HG03175 (cell line): ENCODE measurements around the gene SLC37A1.

ENCODE experiments used
- ATAC-seq: cut with Tn5 transposase; IDR thresholded peaks from one replicate; pipeline ENCODE4 v1.9.1; 2021; ENCODE audit warnings: mild to moderate bottlenecking, moderate library complexity; ENCODE audit not compliant: unreplicated experiment

Gene SLC37A1

DNA sequence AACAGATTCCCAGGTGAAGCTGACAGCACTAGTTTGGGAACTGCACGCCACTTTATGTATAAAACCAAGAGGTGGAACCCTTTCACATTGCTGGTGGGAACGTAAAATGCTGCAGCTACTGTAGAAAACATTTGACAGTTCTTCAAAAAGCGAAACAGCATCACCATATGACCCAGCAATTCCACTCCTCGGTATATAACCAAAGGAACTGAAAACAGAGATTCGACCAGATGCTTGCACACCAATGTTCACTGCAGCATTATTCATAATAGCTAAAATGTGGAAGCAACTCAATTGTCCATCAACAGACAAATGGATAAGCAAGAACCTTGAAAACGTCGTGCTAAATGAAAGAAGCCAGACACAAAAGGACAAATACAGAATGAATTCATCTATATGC is 35.1 kb upstream of the SLC37A1 start:
- no peak for ATAC-seq

DNA sequence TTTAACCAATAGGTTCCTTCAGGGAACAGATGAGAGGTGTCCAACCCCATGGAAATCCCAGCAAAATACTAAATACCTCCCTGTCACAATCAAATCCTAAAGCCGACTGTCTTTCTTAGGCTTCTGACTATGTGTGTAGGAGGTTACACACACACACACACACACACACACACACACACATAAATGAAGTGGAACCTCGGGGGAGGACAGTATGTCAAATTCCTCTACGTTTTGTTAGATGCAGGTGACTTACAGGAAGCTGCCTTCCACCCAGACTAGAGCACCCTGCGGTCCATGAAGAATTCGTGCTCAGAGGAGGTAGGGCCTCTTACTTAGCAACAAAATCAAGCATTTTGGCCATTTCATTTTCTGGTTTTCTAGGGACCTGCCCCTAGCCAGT is 34.1 kb upstream of the SLC37A1 start:
- ATAC-seq = no peak

DNA sequence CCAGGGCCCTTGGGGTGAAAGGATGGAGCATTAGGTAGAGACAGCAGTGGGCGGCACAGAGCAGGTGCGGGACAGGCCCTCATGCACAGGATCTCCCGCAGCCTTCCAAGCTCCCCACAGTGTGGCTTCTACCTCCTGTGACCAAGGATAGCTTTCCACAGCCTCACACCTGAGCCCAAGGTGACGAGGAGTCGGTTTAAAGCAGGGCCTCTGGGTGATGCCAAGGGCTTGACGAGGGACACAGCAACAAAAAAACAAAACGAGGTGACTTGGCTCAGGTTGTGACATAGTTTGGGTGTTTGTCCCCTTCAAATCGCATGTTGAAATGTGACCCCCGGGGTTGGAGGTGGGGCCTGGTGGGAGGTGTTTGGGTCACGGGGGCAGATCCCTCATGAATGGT is 32.9 kb upstream of the SLC37A1 start:
- no peak for ATAC-seq

DNA sequence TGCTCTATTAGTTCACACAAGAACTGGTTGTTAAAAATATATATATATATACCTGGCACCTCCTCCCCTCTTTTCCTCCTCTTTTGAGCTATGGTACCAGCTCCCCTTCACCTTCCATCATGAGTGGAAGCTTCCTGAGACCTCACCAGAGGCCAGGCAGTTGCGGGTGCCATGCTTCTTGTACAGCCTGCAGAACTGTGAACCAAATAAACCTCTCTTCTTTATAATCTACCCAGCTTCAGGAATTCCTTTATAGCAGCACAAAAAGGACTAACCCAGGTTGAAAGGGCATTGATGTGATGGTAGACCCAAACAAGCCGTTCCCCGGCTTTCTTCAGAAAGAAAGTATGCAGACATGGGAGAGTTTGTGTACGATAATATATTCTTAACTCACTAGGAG is 32.5 kb upstream of the SLC37A1 start:
- no peak for ATAC-seq

DNA sequence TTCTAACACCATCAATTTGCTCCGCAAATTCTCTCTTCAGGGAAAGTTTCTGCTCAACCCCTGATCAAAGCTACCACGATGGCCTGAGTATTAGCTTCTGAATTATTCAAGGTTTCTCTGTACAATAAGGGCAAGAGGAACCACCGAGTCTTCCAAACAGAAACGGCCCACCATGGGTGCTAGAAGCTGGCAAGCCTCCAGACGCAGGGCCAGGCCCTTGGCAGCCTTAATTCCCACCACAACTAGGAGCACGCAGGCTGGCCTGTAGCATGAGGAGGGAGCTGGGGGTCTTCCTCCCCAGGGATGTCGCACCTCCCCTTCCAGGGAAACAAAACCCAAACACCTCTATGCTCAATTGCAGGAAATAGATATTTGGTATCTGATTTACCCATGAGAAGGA is 28.7 kb upstream of the SLC37A1 start:
- no peak for ATAC-seq

DNA sequence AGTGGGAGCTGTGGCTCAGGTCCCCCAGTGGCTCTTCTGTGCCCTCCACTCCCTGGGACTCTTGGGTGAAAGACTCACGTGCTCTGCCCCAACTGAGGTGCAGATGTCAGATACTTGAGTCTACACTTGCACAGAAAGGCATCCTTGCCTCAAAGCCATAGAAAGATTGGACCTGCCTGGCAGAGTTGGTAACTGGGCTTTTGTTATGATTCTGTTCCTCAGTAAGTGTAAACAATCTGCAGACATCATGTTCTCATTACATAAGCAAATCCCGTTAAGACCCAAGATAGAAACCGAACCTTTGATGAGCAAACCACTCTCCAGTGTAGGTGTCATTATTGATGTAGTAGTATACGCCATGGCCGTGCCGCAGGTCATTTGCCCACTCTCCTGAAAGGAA is 27.6 kb upstream of the SLC37A1 start:
- ATAC-seq = no peak

DNA sequence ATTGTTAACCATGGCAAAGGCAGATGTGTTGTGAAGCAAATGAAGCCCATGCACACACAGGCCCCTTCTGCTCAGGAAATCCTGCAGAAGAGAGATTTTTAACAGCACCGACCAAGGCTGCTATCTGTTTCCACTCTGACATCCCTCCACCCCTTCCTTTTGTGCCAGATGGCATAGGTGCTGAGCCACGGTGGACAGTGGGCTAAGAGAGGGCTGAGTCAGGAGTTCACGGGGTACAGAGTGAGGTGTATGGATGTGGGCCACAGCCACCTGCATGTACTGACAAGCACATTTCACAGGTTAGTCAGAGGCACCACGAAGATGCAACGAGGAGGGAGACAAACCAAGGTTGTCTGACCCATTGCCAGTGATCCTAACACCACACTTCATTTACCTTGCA is 27.1 kb upstream of the SLC37A1 start:
- ATAC-seq = no peak

DNA sequence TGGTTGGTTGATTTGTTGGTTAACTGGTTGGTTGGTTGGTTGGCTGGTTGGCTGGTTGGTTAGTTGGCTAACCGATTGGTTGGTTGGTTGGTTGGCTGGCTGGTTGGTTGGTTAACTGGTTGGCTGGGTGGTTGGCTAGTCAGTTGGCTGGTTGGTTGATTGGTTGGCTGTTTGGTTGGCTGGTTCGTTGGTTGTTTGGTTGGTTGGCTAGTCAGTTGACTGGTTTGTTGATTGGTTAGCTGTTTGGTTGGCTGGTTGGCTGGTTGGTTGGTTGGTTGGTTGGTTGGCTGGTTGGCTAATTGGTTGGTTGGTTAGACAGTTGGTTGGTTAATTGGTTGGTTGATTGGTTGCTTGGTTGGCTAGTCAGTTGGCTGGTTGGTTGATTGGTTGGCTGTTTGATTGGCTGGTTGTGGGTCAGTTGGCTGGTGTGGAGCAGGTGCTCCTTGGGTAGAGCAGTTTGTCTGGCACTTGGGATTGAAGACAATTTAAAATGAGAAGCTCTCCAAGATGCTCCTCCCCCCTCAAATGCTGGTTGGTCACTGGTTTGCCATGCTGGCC is 24.6 kb upstream of the SLC37A1 start:
- no peak for ATAC-seq

DNA sequence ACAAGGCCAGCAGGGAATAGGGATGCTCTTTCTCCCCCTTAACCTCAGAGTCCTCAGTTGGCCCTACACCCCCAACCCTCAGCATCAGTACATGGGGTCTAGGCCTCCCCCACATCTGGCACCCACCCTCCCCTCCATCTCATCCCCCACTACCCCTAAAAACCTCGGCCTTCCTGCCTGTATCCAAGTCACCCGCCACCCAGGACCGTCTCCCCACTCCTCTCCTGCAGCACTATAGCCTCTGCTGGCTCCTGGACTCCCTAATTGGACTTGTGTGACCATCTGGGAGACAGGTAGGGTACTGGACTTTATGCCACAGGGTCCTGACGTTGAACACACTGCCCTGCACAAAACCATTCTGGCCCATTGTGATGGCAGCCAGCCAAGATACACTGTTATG is 23.7 kb upstream of the SLC37A1 start:
- no peak for ATAC-seq

DNA sequence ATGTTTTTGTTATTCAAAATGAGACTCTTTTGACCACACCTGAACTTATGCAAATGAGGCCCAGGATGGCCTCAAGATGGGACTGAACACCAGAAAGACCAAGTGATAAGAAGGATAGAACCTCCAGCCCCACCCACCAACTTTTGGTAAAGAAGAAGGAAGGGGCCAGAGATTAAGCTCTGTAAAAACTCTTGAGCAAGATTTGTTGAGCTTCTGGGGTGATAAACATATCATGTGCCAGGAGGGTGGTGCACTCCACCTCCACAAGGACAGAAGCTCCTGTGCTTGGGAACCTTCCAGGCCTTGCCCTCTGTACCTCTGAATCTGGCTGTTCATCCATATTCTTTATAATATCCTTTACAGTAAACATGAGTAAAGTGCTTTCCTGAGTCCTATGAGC is 22.9 kb upstream of the SLC37A1 start:
- ATAC-seq = no peak

DNA sequence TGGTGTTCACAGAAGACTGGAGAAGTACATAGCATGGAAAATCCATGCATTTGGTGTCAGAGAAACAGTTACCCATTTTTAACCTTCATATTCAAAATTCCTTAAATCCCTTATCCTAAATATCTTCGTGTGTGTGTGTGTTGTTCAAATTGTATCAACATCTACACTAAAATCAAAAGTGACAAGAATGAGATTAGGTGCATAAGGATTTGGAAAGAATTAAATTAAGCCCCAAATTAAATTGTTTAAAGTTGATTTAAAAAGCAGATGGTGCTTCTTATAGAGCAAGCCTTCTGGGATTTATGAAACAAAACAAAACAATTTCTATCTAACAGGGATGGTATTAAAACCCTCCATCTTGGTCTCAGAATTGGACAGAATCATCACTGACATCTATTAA is 22.3 kb upstream of the SLC37A1 start:
- ATAC-seq = no peak

DNA sequence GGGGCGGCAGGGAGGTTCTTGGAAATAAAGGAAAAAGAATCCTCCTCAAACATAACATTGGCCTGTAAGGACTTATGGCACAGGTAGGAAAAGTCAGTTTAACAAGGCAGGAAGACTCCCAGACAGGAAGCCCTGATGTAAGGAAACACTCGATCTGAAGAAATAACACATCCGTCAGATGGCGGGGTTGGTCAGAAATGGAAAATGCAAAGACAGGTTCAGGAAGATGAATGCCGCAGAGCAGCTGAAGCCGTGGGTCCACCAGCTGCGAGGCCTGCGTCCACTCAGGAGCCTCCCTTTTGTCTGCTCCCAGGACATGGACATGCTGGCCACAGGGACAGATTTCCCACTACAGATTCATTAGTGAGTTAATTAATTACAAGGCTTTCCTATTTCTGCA is 21.5 kb upstream of the SLC37A1 start:
- no peak for ATAC-seq

DNA sequence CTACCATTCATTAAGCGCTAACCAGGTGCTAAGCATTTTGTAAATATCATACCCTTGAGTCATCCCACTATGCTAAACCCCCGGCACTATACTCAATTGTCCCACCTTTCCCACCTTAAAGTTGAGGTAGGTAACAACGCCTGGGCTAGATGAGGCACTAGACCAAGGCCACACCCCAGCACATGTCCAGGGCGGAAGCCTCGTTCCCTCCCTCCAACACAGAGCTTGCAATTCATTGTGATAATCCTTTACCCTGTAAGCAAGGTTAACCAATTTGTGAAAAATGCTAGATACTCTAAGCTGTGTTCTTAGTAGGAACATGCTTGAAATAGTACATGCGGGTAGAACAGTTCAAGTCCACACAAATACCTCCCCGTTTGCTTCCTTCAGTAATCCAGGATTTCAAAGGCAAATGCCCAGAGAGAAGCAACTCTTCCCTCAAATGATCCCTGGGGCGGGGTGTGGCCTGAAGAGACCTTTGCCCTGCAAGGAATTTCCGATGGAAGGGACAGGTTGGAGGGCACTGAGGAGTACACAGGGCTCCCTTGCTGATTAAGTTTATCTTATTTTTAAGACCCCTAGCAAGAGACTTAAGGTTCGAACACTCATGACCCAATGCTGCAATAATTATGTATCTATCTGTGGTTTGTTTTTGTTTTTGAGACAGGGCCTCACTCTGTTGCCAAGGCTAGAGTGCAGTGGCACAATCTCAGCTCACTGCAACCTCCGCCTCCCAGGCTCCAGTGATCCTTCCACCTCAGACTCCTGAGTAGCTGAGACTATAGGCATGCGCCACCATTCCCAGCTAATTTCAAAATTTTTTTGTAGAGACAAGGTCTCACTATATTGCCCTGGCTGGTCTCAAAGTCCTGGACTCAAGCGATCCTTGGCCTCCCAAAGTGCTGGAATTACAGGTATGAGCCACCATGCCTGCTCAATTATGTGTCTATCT is 20.3 kb upstream of the SLC37A1 start:
- no peak for ATAC-seq

DNA sequence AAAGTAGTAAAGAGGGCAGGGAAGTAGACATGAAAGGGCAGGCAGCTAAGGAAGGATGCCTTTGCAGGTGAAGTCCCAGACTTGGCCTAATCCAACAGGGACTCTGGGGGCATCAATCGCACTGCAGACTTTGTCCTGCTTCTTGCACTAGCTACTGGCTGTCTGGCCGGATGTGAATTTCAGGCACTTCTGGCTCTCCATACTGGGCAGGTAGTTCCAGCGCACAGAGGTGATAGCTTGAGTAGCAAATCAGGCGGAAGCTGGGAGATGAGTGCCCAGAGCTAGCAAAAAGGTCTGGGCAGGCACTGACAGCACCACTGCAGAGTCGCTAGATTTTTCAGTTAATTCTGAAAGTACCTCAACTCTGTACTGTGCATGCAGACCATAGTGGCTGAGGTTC is 18.6 kb upstream of the SLC37A1 start:
- no peak for ATAC-seq

DNA sequence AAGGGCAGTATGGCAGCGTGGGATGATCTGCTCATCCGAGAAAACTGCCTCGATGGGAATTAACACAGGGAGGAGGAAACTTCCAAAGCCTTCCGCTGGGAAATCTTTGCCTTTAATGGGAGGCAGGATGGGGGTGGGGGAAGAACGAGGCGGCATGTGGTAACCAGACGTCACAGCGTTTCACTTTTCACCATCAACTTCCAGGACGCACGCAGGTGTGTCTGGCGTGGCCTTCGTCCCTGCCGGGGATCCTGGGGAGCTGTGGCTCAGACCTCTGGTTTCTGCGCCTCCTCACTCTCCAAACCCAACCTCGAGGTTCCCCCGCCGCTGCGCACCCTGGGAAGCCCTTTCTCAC is 17.9 kb upstream of the SLC37A1 start:
- no peak for ATAC-seq

DNA sequence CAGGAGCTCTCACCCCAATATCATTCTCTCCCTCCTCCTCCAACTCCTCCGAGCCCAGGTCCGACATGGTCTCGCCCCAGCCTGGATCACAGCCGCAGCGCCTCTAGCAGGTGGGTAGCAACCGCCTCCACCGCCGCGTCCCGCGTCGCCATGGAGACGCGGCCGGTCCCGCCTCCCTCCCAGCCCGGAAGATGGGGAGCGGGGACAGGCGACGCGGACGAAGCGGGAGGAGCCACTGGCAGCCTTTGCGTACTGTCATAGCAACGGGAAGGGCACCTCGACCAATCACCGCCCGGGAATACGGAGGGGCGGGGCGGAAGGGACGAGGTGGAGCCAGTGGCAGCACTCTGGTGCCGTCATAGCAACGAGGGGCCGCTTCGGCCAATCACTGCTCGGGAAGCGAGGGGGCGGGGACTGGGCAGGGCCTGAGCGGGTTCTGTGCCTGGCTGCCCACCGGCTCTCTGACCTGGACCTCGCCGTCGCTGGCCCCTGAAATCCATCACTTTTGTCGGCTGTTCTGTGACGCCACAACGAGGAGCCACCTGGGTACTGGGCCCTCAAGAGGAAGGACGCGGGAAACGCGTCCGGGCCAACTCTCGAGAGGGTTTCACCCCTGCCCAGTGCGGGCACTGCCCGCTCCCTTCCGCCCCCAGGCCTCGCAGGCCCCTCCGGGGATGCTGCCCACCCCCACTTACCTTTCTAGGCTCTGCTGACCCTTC is 17.4 kb upstream of the SLC37A1 start, which contains the start of gene RSPH1:
Gene RSPH1, minus strand, starts transcription at position 105 of the 719 bp plus-strand sequence. Its CDS starts 38 bp downstream, at position 67.
- ATAC-seq = peak; percentile 98

DNA sequence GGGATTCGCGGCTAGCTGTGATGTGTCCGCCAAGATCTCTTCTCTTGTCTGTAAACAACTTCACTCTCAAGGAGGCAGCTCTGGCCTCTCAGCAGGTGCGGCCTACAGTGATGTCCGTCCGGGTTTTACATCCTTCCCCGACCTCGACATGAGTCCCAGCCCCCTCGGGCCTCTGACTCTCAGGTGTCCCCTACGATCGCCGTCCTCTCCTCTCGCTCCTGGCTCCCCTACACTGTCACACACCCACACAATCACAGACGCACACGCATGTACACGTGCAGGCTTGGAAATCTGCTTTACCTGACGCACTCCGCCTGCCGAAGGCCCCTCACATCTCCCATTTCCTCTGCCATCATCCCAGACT is 16.8 kb upstream of the SLC37A1 start:
- ATAC-seq = no peak

DNA sequence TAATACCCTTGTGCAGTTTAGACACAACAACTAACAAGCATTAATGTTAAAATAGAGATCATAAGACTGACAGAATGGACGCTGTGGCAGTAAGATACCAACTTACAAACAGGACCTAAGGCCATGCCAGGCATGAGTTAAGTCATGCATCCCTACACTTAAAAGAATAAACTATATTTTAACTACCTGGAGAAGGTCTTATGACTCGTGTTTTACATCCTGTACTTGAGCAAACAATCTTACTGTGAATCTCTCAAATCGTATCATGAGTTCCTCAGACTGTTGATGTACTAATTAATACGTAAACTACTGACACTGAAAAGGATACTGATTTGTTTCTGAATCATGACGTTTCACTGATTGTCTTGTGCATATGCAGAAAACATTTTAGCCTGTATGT is 15.6 kb upstream of the SLC37A1 start:
- ATAC-seq = no peak

DNA sequence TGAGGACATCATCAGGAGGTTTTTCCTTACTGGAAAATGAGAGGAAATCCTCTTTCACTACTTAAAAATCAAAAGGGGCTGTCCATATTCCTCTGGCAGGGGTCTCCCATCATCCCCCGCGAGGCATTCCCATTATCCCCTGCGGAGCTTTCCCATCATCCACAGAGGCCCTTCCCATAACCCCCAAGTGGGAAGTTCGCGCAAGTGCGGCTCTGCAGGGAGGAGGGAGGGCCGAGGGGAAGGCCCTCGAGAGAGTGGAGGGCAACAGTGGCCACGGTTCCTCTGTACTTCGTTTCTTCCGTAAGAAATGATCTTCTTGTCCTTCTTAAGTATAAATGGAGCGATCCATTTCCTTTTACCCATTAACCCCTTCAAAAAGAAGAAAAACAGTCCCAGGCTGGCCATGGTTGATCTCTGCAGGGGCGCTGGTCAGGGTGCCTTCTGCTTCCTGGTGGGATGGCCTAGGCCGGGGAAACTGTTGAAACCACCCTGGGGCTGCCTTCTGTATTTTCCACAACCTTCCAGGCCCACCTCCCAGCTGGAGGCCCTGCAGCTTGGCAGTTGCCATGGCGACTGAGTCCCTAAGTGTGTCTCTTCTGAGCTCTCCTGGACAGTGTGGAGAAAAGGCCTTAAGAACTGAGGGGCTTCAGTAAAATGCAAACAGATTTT is 14.1 kb upstream of the SLC37A1 start:
- no peak for ATAC-seq

DNA sequence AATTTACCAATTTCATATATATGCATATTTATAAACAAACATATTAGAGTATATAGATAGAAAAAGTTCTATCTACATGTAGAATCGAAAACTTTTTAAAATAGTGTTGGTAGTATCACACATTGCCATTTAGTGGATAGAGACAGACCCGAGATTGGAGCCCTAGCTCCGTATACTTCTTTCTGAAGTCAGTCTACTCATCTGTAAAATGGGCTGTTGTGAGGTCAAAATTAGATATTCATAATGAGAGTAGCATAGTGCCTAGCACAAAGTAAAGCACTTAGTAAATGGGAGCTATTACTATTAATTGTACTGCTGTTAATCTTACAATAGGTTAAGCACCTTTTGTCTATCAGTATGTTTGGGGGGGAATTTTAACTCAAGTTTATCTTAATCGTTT is 13.4 kb upstream of the SLC37A1 start:
- ATAC-seq = no peak

DNA sequence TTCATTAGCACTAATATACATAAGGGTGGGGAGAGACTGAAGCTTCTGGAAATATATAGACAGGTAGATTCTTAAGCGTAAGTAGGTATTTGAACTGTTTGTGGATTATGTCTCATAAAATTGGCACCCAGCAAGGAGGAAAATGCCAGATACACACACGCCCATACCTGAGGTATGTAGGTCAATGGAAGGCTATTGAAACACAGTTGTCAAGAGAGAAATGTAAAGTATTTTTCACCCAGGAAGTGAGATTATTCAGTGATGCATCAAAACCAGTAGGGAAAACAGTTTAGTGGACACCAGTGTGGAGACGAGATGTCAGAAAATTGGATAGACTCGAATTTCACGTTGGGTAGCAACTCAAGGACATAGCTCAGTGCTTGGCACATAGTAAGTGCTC is 12.9 kb upstream of the SLC37A1 start:
- no peak for ATAC-seq
